ENCODE results near the gene TLR6.
"Not testable (repeated sequence)": the region's sequence is repeated elsewhere in the genome, so short reads cannot be mapped to it uniquely, and the experiment has no call there.

The TLR6 gene

DNA sequence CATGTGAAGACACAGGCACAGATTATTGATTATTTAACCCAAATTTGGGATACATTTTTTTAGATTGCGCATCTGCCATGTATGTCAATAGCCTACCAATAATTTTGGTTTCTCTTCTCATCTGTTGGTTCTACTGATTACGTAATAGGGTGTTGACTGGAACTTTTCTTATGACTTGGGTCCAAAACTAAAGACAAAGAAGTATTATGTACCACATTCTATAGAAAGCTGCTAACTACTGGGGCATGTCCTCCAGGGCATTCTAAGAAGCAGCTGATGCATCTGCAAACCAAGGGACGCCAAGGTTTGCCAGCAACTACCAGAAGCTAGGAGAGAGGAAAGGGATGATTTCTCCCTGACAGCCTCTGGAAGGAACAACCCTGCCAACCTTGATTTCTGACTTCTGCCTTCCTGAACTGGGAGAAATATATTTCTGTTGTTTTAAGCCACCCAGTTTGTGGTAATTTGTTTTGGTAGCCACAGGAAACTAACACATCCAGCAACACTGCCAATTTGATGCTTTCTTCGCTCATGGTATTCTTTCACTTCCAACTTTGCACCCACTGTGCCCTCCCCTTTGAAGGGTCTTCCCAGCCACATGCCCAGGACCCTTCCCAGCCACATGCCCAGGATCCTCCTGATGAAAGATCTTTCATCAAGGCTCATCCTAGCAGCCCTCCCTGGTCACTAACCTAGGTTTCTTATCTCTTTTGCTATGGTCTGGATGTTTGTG is 36.1 kb downstream of the TLR6 start:
- H3K4me1 ChIP-seq (ENCODE audit: control insufficient read depth in 1 of 2, insufficient read depth in 2 of 2, low read length in 2 of 2): peaks cover 0 to 2% of the 10 kb centered on the region in 2 donors
- H3K36me3 ChIP-seq (ENCODE audit: control insufficient read depth in 1 of 2, insufficient read depth in 2 of 2, low read length in 2 of 2): no peaks in the 10 kb centered on the region
- H3K27me3 ChIP-seq (ENCODE audit: low read depth, low read length): no peaks in the 10 kb centered on the region
- H3K4me3 ChIP-seq (ENCODE audit: low read depth in 1 of 2, low read length in 2 of 2): no peak overlapping the region
- H3K9me3 ChIP-seq (ENCODE audit: control insufficient read depth in 1 of 2, low read length in 2 of 2): peaks cover 0 to 5% of the 10 kb centered on the region in 2 donors
- H3K27ac ChIP-seq (ENCODE audit: low read length): no peak overlapping the region

DNA sequence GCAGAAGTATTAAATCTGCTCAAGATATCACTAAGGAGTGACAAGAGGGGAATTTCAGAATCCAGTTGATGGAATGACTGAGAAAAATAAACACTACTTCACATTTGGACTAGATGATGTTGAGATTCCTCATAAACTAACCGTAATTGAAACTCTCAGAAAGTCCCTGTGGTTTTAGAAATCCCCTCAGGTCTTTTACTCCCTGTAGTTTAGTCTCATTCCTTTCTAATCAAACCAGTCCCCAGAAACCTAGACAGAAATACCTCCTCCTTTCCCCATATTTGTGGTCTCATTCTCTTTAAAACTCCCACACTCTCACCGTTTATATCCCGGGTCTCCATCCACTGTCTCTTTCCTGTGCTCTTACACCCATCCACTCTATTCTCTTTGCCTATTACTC is 37.0 kb downstream of the TLR6 start:
- Histone ChIP-seq H3K9me3 (ENCODE audit: control insufficient read depth in 1 of 2, low read length in 2 of 2) (peaks cover 0 to 8% of the 10 kb centered on the region in 2 donors), H3K4me3 (ENCODE audit: low read depth in 1 of 2, low read length in 2 of 2) (no peak overlapping the region), H3K4me1 (ENCODE audit: control insufficient read depth in 1 of 2, insufficient read depth in 2 of 2, low read length in 2 of 2) (peaks cover 0 to 3% of the 10 kb centered on the region in 2 donors), H3K36me3 (ENCODE audit: control insufficient read depth in 1 of 2, insufficient read depth in 2 of 2, low read length in 2 of 2) (no peaks in the 10 kb centered on the region), H3K27ac (ENCODE audit: low read length) (no peak overlapping the region), H3K27me3 (ENCODE audit: low read depth, low read length) (no peaks in the 10 kb centered on the region)

DNA sequence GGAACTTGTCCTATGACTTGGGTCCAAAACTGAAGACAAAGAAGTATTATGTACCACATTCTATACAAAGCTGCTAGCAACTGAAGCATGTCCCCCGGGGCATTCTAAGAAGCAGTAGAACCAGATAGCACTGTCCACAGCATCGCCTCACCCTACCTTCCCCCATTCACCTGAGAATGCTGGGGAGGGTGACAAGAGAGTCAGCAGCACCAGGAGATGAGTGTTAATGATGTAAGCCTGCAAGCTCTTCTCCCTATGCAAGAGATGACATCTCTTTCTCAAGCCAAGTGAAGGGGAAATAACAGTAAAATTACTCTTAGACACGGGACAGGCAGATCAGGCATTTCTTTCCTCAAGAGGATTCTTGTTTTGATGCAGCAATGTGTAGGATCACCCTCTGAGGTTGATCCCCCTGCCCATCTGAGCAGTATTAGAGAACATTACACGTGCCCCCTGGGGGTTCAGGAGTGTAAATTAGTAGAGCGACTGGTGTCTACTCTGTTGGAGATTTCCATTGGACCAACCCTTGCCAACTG is 38.1 kb downstream of the TLR6 start:
- Histone ChIP-seq H3K4me3 (ENCODE audit: low read depth in 1 of 2, low read length in 2 of 2) (no peak overlapping the region), H3K27me3 (ENCODE audit: low read depth, low read length) (no peaks in the 10 kb centered on the region), H3K36me3 (ENCODE audit: control insufficient read depth in 1 of 2, insufficient read depth in 2 of 2, low read length in 2 of 2) (no peaks in the 10 kb centered on the region), H3K9me3 (ENCODE audit: control insufficient read depth in 1 of 2, low read length in 2 of 2) (peaks cover 0 to 8% of the 10 kb centered on the region in 2 donors), H3K27ac (ENCODE audit: low read length) (no peak overlapping the region), H3K4me1 (ENCODE audit: control insufficient read depth in 1 of 2, insufficient read depth in 2 of 2, low read length in 2 of 2) (peaks cover 0 to 3% of the 10 kb centered on the region in 2 donors)

DNA sequence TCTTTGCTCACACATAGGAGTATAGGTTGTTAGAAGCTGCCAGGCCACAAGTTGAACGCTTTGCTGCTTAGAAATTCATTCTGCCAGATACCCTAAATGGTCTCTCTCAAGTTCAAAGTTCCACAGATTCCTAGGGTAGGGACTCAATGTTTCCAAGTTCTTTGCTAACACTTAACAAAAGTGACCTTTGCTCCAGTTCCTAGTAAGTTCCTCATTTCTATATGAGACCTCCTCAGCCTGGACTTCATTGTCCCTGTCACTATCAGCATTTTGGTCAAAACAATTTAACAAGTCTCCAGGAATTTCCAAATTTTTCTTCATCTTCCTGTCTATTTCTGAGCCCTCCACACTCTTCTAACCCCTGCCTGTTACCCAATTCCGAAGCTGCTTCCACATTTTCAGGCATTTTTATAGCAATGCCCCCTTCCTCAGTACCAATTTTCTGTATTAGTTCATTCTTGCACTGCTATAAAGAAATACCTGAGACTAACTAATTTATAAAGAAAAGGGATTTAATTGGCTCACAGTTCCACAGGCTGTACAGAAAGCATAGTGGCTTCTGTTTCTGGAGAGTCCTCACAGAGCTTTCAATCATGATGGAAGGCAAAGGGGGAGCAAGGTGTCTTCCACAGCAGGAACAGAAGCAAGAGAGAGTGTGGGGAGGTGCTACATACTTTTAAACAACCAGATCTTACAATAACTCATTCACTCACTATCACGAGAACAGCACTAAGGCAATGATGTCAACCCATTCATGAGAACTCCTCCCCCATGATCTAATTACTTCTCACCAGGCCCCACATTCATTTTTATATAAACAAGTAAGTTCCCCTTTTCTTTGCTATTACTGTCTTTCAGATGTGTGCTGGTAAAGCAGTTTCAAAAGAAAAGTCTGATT is 40.5 kb downstream of the TLR6 start:
- no peaks in the 10 kb centered on the region for H3K36me3 ChIP-seq (ENCODE audit: control insufficient read depth in 1 of 2, insufficient read depth in 2 of 2, low read length in 2 of 2)
- peak overlapping the region; percentile 78 for H3K27ac ChIP-seq (ENCODE audit: low read length)
- peaks cover 0 to 8% of the 10 kb centered on the region in 2 donors for H3K9me3 ChIP-seq (ENCODE audit: control insufficient read depth in 1 of 2, low read length in 2 of 2)
- H3K4me3 ChIP-seq (ENCODE audit: low read depth in 1 of 2, low read length in 2 of 2): no peak overlapping the region
- no peaks in the 10 kb centered on the region for H3K27me3 ChIP-seq (ENCODE audit: low read depth, low read length)
- peaks cover 0 to 3% of the 10 kb centered on the region in 2 donors for H3K4me1 ChIP-seq (ENCODE audit: control insufficient read depth in 1 of 2, insufficient read depth in 2 of 2, low read length in 2 of 2)

DNA sequence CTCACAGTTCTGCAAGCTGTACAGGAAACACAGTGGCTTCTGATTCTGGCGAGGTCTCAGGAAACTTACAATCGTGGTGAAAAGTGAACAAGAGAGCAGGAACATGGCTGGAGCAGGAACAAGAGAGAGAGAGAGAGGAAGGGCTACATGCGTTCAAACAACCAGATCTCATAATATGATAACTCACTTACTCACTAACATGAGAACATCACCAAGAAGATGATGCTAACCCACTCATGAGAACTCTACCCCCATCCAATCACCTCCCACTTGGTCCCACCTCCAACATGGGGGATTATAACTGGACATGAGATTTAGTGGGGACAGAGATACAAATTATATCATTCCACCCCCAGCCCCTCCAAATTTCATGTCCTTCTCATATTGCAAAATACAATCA is 42.2 kb downstream of the TLR6 start:
- Histone ChIP-seq H3K36me3 (ENCODE audit: control insufficient read depth in 1 of 2, insufficient read depth in 2 of 2, low read length in 2 of 2) (no peaks in the 10 kb centered on the region), H3K27me3 (ENCODE audit: low read depth, low read length) (no peaks in the 10 kb centered on the region), H3K9me3 (ENCODE audit: control insufficient read depth in 1 of 2, low read length in 2 of 2) (peaks cover 0 to 8% of the 10 kb centered on the region in 2 donors), H3K4me1 (ENCODE audit: control insufficient read depth in 1 of 2, insufficient read depth in 2 of 2, low read length in 2 of 2) (peaks cover 0 to 3% of the 10 kb centered on the region in 2 donors), H3K27ac (ENCODE audit: low read length) (no peak overlapping the region), H3K4me3 (ENCODE audit: low read depth in 1 of 2, low read length in 2 of 2) (no peak overlapping the region)

DNA sequence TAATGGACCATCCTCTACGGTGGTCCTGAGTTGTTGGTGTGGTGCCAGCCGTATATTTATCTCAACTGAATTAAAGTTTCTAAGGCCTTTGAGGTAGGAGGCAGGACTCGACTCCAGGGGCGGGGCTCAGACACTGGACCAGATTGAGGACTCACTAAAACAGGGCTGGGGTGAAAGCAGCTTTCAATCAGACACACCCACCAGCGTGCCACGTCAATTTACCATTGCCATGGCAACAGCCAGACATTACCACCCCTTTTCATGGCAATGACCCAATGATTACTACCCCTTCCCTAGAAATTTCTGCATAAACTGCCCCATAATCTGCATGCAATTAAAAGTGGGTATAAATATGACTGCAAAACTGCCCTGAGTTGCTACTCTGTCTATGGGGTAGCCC is 45.3 kb downstream of the TLR6 start:
- Histone ChIP-seq H3K27ac (ENCODE audit: low read length) (no peak overlapping the region), H3K4me1 (ENCODE audit: control insufficient read depth in 1 of 2, insufficient read depth in 2 of 2, low read length in 2 of 2) (peaks cover 0 to 3% of the 10 kb centered on the region in 2 donors), H3K27me3 (ENCODE audit: low read depth, low read length) (no peaks in the 10 kb centered on the region), H3K9me3 (ENCODE audit: control insufficient read depth in 1 of 2, low read length in 2 of 2) (peaks cover 0 to 8% of the 10 kb centered on the region in 2 donors), H3K36me3 (ENCODE audit: control insufficient read depth in 1 of 2, insufficient read depth in 2 of 2, low read length in 2 of 2) (no peaks in the 10 kb centered on the region), H3K4me3 (ENCODE audit: low read depth in 1 of 2, low read length in 2 of 2) (no peak overlapping the region)

DNA sequence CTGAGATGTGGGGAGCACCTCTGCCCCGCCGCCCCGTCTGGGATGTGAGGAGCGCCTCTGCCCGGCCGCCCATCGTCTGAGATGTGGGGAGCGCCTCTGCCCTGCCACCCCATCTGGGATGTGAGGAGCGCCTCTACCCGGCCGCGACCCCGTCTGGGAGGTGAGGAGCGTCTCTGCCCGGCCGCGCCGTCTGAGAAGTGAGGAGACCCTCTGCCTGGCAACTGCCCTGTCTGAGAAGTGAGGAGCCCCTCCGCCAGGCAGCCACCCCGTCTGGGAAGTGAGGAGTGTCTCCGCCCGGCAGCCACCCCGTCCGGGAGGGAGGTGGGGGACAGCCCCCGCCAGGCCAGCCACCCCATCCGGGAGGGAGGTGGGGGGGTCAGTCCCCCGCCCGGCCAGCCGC is 49.2 kb downstream of the TLR6 start:
- H3K27ac ChIP-seq (ENCODE audit: low read length); H3K9me3 ChIP-seq (ENCODE audit: control insufficient read depth in 1 of 2, low read length in 2 of 2); H3K4me3 ChIP-seq (ENCODE audit: low read depth in 1 of 2, low read length in 2 of 2); H3K27me3 ChIP-seq (ENCODE audit: low read depth, low read length); H3K36me3 ChIP-seq (ENCODE audit: control insufficient read depth in 1 of 2, insufficient read depth in 2 of 2, low read length in 2 of 2): not testable (repeated sequence)
- H3K4me1 ChIP-seq (ENCODE audit: control insufficient read depth in 1 of 2, insufficient read depth in 2 of 2, low read length in 2 of 2): peaks cover 0 to 13% of the 10 kb centered on the region in 2 donors

DNA sequence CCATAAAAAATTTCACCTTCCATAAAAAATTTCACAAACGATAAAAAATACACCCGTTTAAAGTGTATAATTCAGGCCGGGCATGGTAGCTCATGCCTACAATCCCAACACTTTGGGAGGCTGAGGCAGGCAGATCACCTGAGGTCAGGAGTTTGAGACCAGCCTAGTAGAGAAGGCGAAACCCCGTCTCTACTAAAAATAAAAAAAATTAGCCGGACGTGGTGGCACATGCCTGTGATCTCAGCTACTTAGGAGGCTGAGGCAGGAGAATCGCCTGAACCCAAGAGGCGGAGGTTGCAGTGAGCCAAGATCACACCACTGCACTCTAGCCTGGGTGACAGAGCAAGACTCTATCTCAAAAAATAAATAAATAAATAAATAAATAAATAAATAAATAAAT is 50.4 kb downstream of the TLR6 start:
- H3K4me3 ChIP-seq (ENCODE audit: low read depth in 1 of 2, low read length in 2 of 2); H3K27ac ChIP-seq (ENCODE audit: low read length); H3K36me3 ChIP-seq (ENCODE audit: control insufficient read depth in 1 of 2, insufficient read depth in 2 of 2, low read length in 2 of 2); H3K27me3 ChIP-seq (ENCODE audit: low read depth, low read length); H3K9me3 ChIP-seq (ENCODE audit: control insufficient read depth in 1 of 2, low read length in 2 of 2): not testable (repeated sequence)
- peaks cover 0 to 13% of the 10 kb centered on the region in 2 donors for H3K4me1 ChIP-seq (ENCODE audit: control insufficient read depth in 1 of 2, insufficient read depth in 2 of 2, low read length in 2 of 2)

DNA sequence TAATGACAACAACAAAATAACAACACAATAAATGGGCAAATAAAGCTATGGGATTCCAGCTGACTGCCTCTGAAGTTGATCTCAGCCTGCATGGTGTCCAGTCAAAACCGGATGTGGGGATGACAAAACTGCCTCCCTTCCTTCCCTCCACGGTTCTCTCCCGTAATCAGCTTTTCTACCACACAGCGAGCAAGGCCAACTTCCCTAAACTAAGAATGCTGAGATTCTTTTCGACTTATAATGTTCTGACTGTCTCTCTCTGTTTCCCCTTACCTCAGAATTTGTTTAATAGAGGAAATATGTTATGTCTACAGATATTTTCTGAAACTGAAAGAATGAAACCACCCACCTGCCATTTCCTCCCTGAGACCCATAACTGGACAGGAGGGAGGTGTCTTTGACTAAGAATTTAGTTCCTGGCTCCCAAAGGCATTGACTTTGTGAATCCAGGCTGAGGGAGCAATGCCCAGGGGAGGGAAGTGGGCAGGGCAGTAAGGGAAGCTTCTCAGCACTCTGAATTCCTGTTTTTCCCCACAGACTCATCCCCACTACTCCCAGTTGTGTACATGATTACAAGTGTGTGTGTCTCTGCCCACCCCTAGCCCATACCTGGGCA is 51.0 kb downstream of the TLR6 start:
- Histone ChIP-seq H3K27ac (ENCODE audit: low read length) (peak overlapping the region; percentile 80), H3K9me3 (ENCODE audit: control insufficient read depth in 1 of 2, low read length in 2 of 2) (no peaks in the 10 kb centered on the region), H3K27me3 (ENCODE audit: low read depth, low read length) (no peaks in the 10 kb centered on the region), H3K4me3 (ENCODE audit: low read depth in 1 of 2, low read length in 2 of 2) (peak overlapping the region in 1 of 2 donors; percentile 16), H3K36me3 (ENCODE audit: control insufficient read depth in 1 of 2, insufficient read depth in 2 of 2, low read length in 2 of 2) (peaks cover 0 to 3% of the 10 kb centered on the region in 2 donors), H3K4me1 (ENCODE audit: control insufficient read depth in 1 of 2, insufficient read depth in 2 of 2, low read length in 2 of 2) (peaks cover 0 to 13% of the 10 kb centered on the region in 2 donors)

DNA sequence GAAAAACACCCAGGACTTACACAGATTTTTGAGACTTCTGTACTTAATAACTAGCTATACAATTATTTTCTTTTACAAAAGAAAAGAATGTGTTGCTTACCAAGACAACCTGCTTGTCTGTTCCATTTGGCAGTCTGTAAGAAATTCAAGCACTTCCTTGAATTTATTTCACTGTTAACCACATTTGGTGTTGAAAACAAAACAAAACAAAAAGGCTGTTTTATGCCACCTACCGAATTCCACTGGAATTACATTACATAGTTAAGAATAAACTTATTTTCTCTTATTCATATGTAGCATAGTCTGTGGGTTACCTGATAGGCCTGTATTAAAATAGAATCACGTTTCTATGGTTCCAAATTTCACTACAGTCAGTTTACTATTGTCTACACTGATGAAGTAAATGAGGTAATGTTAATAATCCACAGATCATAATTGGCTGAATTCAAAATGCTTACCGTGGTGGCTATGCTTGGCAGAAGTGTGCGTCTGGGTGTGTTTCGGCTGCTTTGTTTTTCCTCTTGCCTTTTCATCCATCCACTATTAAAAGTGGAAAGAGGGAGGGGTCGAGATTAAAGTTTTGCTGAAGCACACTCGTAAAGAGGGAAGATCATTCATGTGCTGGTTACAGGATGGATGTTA is 51.8 kb downstream of the TLR6 start, which contains the start of gene TLR1:
Gene TLR1, minus strand, starts transcription at position 138 of the 642 bp plus-strand sequence. CDS start 5,960 bp downstream, outside the sequence.
- Histone ChIP-seq H3K36me3 (ENCODE audit: control insufficient read depth in 1 of 2, insufficient read depth in 2 of 2, low read length in 2 of 2) (peaks cover 7 to 11% of the 10 kb centered on the region in 2 donors), H3K9me3 (ENCODE audit: control insufficient read depth in 1 of 2, low read length in 2 of 2) (no peaks in the 10 kb centered on the region), H3K27me3 (ENCODE audit: low read depth, low read length) (no peaks in the 10 kb centered on the region), H3K4me3 (ENCODE audit: low read depth in 1 of 2, low read length in 2 of 2) (peak within 1 kb of the TSS; percentile 47 to 61), H3K4me1 (ENCODE audit: control insufficient read depth in 1 of 2, insufficient read depth in 2 of 2, low read length in 2 of 2) (peaks cover 0 to 13% of the 10 kb centered on the region in 2 donors), H3K27ac (ENCODE audit: low read length) (peak within 1 kb of the TSS; percentile 80)
